ENCODE measurements around the gene TFCP2. TPM values are rescaled to one million over a fixed set of nuclear protein-coding genes. Genes with fewer than 3 reads are reported as not detected.
"Not testable (repeated sequence)": the region's sequence is repeated elsewhere in the genome, so short reads cannot be mapped to it uniquely, and the experiment has no call there.

Gene TFCP2
- total RNA-seq, 1 donor from 2014 or later, result 49.8 TPM

DNA sequence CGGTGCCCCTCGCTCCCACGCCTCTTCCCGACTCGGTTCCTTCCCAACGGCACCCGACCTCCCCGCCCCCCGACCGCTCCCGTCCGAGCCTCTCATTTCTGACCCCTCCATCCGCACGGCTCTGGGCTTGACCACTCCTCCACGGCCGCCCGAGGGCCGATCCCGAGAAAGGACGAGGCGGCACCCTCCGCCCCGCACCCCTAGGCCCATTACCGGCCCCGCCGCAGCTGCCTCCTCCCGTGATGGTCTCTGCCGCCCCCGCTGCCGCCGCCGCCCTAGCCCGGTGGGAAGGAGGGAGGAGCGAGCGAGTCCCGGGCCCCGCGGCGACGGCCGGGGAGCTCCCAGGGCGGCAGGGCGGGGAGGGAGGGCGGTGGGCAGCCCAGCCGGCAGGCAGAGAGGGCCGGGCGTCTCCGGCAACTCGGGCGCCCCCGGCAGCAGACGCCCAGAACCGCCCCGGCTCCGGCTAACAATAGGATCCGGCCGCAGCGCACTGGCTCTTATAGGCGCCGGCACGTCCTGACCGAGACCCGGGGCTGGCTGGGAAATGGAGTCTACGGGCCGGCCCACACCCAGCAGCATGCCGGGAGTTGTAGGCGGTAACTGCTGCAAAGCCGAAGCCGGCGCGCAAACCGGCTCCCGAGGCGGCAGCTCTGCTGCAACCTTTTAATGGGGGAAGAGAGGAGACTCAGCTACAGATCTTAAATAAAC is 89.7 kb downstream of the TFCP2 start, which contains the start of gene CSRNP2:
Gene CSRNP2 (minus strand): TSS at position 471 of the 708 bp plus-strand sequence. CDS start 7,035 bp downstream, outside the sequence.
- Mint-ChIP-seq H3K27me3 (ENCODE audit: insufficient read depth) (peaks cover 3% of the 10 kb centered on the region), H3K36me3 (ENCODE audit: low read depth) (peaks cover 15% of the 10 kb centered on the region)

GRCh38 chr12:51082561-51083125 is 90.3 kb downstream of the TFCP2 start:
- Mint-ChIP-seq H3K4me3 (peak overlapping the region; percentile 99), H3K27me3 (ENCODE audit: insufficient read depth) (peaks cover 3% of the 10 kb centered on the region), H3K27ac (peak overlapping the region; percentile 91), H3K9me3 (no peaks in the 10 kb centered on the region), H3K36me3 (ENCODE audit: low read depth) (peaks cover 17% of the 10 kb centered on the region), H3K4me1 (ENCODE audit: low read depth) (peaks cover 35% of the 10 kb centered on the region)
- intact Hi-C loops (cut with micrococcal nuclease), result loop anchor here (1.0 to 2.0 kb wide), 9 partner anchors 34 to 682 kb away; partner anchors contain the start of genes ATF1, DAZAP2, LARP4 and LETMD1
- DNase-seq (ENCODE audit: low spot score), result peak; percentile 2

More for the DNA sequence above, 89.7 kb downstream of the TFCP2 start, which contains the start of gene CSRNP2:
- Mint-ChIP-seq H3K4me3 (peak within 1 kb of the TSS; percentile 99), H3K27ac (peak within 1 kb of the TSS; percentile 91), H3K9me3 (no peaks in the 10 kb centered on the region), H3K4me1 (ENCODE audit: low read depth) (peaks cover 34% of the 10 kb centered on the region)
- DNase-seq (ENCODE audit: low spot score), result peak; percentile 94
- intact Hi-C loops (cut with micrococcal nuclease), result loop anchor here (1.0 to 2.0 kb wide), 9 partner anchors 35 to 682 kb away; partner anchors contain the start of genes ATF1, DAZAP2, LARP4 and LETMD1

- Mint-ChIP-seq H3K4me1 (ENCODE audit: low read depth) (peaks cover 32% of the 10 kb centered on the region), H3K27me3 (ENCODE audit: insufficient read depth) (peaks cover 3% of the 10 kb centered on the region), H3K9me3 (no peaks in the 10 kb centered on the region), H3K4me3 (peak overlapping the region; percentile 99), H3K27ac (no peak overlapping the region), H3K36me3 (ENCODE audit: low read depth) (peaks cover 18% of the 10 kb centered on the region)
- DNase-seq (ENCODE audit: low spot score), result no peak
- intact Hi-C loops (cut with micrococcal nuclease), result no loop called here
Measured at GRCh38 chr12:51081421-51081820, 91.5 kb downstream of the TFCP2 start.

- no peak overlapping the region for H3K4me3 Mint-ChIP-seq
- H3K36me3 Mint-ChIP-seq (ENCODE audit: low read depth), result peaks cover 16% of the 10 kb centered on the region
Measured at GRCh38 chr12:51080136-51080535, 92.8 kb downstream of the TFCP2 start.

GRCh38 chr12:51078866-51079265 is 94.1 kb downstream of the TFCP2 start:
- intact Hi-C loops (cut with micrococcal nuclease); H3K27ac Mint-ChIP-seq; H3K9me3 Mint-ChIP-seq; DNase-seq (ENCODE audit: low spot score); H3K27me3 Mint-ChIP-seq (ENCODE audit: insufficient read depth); H3K4me3 Mint-ChIP-seq: not testable (repeated sequence)
- Mint-ChIP-seq H3K4me1 (ENCODE audit: low read depth) (peaks cover 39% of the 10 kb centered on the region), H3K36me3 (ENCODE audit: low read depth) (peaks cover 20% of the 10 kb centered on the region)

More at GRCh38 chr12:51080136-51080535, 92.8 kb downstream of the TFCP2 start:
- intact Hi-C loops (cut with micrococcal nuclease), result no loop called here
- H3K4me1 Mint-ChIP-seq (ENCODE audit: low read depth), result peaks cover 40% of the 10 kb centered on the region
- DNase-seq (ENCODE audit: low spot score), result no peak
- H3K27ac Mint-ChIP-seq, result no peak overlapping the region
- H3K9me3 Mint-ChIP-seq, result no peaks in the 10 kb centered on the region
- H3K27me3 Mint-ChIP-seq (ENCODE audit: insufficient read depth), result peaks cover 3% of the 10 kb centered on the region

DNA sequence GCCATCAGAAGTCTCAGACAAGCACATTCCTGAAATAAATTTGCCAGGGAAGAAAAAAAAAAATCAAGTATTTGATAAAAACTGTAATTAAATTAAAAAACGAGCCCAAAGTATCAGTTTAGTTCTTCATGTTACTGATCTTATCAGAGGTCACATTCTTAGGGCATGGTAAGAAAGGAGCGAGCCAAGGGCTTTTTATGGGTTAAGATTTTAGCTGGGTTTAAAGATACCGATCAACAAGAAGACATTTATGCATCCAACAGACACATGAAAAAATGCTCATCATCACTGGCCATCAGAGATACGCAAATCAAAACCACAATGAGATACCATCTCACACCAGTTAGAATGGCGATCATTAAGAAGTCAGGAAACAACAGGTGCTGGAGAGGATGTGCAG is 94.6 kb downstream of the TFCP2 start:
- Mint-ChIP-seq H3K4me1 (ENCODE audit: low read depth) (peaks cover 35% of the 10 kb centered on the region), H3K36me3 (ENCODE audit: low read depth) (peaks cover 24% of the 10 kb centered on the region)
- H3K4me3 Mint-ChIP-seq; H3K9me3 Mint-ChIP-seq; H3K27me3 Mint-ChIP-seq (ENCODE audit: insufficient read depth); intact Hi-C loops (cut with micrococcal nuclease); H3K27ac Mint-ChIP-seq; DNase-seq (ENCODE audit: low spot score): not testable (repeated sequence)

DNA sequence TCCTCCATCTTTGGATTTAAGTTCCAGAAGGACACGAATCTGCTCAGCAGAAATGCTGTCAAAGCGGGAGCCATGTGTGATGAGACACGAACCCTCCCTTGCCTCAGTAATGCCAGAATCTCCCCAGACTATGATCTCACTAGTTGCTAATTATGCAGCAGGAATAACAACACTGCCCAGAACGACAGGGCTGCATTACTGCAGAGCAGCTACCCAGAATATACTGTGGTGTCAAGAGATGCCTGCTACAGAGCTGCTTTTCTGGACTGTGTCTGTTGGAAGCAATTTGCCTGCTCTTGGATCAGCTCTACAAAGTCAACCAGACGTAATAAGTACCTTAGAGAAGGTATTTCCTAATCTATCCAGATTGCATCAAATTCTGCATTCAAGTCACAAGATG is 95.0 kb downstream of the TFCP2 start:
- no peak for DNase-seq (ENCODE audit: low spot score)
- intact Hi-C loops (cut with micrococcal nuclease), result no loop called here
- no peak overlapping the region for H3K27ac Mint-ChIP-seq
- no peak overlapping the region for H3K4me3 Mint-ChIP-seq
- H3K4me1 Mint-ChIP-seq (ENCODE audit: low read depth), result peaks cover 34% of the 10 kb centered on the region
- H3K27me3 Mint-ChIP-seq (ENCODE audit: insufficient read depth), result peaks cover 3% of the 10 kb centered on the region
- no peaks in the 10 kb centered on the region for H3K9me3 Mint-ChIP-seq
- H3K36me3 Mint-ChIP-seq (ENCODE audit: low read depth), result peaks cover 25% of the 10 kb centered on the region

DNA sequence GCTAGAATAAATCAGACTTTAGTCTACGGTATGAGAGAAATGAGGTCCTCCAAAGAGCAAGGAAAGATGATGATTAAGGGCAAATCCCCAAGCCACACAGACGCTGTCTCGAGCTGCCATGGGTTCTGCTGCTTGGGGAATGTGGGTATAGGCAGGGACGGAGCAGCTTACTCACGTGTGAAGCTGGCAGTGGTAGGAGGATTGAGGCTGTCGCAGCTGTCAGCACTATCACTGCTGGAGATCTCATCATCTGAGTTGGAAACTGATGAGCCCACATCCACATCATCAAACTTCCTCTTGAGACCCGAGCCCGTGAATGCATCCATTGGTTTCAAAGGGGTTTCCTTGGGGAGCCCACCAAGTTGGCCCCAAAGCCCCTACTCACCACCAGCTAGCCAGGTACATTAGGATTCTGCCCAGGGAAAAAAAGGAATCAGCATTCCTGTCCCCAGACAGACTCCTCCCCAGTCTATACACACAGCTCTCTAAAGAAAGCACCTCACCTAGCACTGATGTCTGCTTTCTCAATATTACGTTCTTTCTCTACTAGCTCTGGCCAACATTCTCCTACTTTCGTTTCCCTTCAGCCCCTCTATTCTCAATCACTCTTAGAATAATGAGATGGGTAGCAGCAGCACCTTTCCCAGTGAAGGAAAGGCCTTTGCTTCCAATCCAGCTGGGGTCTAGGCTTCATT is 96.6 kb downstream of the TFCP2 start:
- Mint-ChIP-seq H3K27me3 (ENCODE audit: insufficient read depth) (no peaks in the 10 kb centered on the region), H3K4me3 (no peak overlapping the region), H3K27ac (no peak overlapping the region), H3K9me3 (no peaks in the 10 kb centered on the region), H3K36me3 (ENCODE audit: low read depth) (peaks cover 22% of the 10 kb centered on the region), H3K4me1 (ENCODE audit: low read depth) (peaks cover 20% of the 10 kb centered on the region)
- no peak for DNase-seq (ENCODE audit: low spot score)
- intact Hi-C loops (cut with micrococcal nuclease), result no loop called here

GRCh38 chr12:51075390-51075789 is 97.5 kb downstream of the TFCP2 start:
- Mint-ChIP-seq H3K27me3 (ENCODE audit: insufficient read depth) (no peaks in the 10 kb centered on the region), H3K27ac (no peak overlapping the region), H3K36me3 (ENCODE audit: low read depth) (peaks cover 22% of the 10 kb centered on the region), H3K4me1 (ENCODE audit: low read depth) (peaks cover 18% of the 10 kb centered on the region), H3K4me3 (no peak overlapping the region), H3K9me3 (no peaks in the 10 kb centered on the region)
- intact Hi-C loops (cut with micrococcal nuclease), result no loop called here
- DNase-seq (ENCODE audit: low spot score), result no peak

GRCh38 chr12:51071663-51072062 is 101.3 kb downstream of the TFCP2 start:
- H3K36me3 Mint-ChIP-seq (ENCODE audit: low read depth), result peaks cover 30% of the 10 kb centered on the region
- intact Hi-C loops (cut with micrococcal nuclease), result no loop called here
- no peaks in the 10 kb centered on the region for H3K27me3 Mint-ChIP-seq (ENCODE audit: insufficient read depth)
- DNase-seq (ENCODE audit: low spot score), result no peak
- H3K4me1 Mint-ChIP-seq (ENCODE audit: low read depth), result peaks cover 10% of the 10 kb centered on the region
- no peak overlapping the region for H3K4me3 Mint-ChIP-seq
- H3K9me3 Mint-ChIP-seq, result no peaks in the 10 kb centered on the region
- H3K27ac Mint-ChIP-seq, result no peak overlapping the region

DNA sequence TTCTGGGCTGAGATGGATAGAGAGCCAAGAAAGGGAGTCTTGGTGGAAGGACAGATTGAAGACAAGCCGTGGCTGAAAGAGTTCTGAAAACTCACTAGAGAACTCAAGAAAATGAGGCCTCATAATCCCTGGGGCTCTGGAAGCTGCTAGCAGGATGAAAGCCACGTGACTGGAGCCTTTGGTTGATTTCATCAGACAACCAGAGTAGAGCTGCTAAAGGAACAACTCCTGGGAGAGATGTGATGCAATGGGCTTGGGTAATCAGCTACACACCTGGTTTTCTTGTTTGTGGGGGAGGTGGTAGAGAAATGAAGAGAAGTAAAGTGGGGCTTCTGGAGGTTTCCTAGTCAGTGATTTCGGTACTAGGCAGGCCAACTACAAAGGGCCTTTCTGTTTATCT is 102.9 kb downstream of the TFCP2 start:
- Mint-ChIP-seq H3K27me3 (ENCODE audit: insufficient read depth) (no peaks in the 10 kb centered on the region), H3K9me3 (no peaks in the 10 kb centered on the region), H3K27ac (no peak overlapping the region), H3K4me1 (ENCODE audit: low read depth) (no peaks in the 10 kb centered on the region), H3K4me3 (no peak overlapping the region), H3K36me3 (ENCODE audit: low read depth) (peaks cover 31% of the 10 kb centered on the region)
- intact Hi-C loops (cut with micrococcal nuclease), result no loop called here
- no peak for DNase-seq (ENCODE audit: low spot score)

- Mint-ChIP-seq H3K27me3 (ENCODE audit: insufficient read depth) (no peaks in the 10 kb centered on the region), H3K9me3 (no peaks in the 10 kb centered on the region), H3K27ac (no peak overlapping the region), H3K36me3 (ENCODE audit: low read depth) (peaks cover 28% of the 10 kb centered on the region), H3K4me1 (ENCODE audit: low read depth) (no peaks in the 10 kb centered on the region), H3K4me3 (no peak overlapping the region)
- intact Hi-C loops (cut with micrococcal nuclease), result no loop called here
- no peak for DNase-seq (ENCODE audit: low spot score)
Measured at GRCh38 chr12:51067771-51068170, 105.2 kb downstream of the TFCP2 start.

DNA sequence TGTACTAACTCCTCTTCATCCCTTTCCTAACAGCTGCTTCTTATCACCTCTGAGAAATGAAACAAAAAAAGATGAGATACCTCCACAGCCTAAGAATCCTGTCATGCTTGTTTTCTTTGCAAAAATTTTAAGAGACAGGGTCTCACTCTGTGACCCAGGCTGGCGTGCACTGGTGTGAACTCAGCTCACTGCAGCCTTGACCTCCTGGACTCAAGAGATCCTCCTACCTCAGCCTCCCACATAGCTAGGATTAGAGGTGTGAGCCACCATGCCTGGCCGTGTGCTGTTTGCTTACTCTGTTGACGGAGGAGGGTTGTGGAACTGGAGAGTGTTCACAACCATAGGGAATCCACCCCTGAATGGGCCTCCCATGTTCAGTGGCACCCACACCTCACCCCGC is 105.7 kb downstream of the TFCP2 start:
- intact Hi-C loops (cut with micrococcal nuclease), result no loop called here
- no peaks in the 10 kb centered on the region for H3K4me1 Mint-ChIP-seq (ENCODE audit: low read depth)
- peaks cover 33% of the 10 kb centered on the region for H3K36me3 Mint-ChIP-seq (ENCODE audit: low read depth)
- H3K27ac Mint-ChIP-seq, result no peak overlapping the region
- H3K9me3 Mint-ChIP-seq, result no peaks in the 10 kb centered on the region
- H3K4me3 Mint-ChIP-seq, result no peak overlapping the region
- DNase-seq (ENCODE audit: low spot score), result no peak
- H3K27me3 Mint-ChIP-seq (ENCODE audit: insufficient read depth), result no peaks in the 10 kb centered on the region
